Esophagus squamous epithelium (tissue), 4 donors: ENCODE data around the gene FHOD3.

Experiments
- POLR2A ChIP-seq, 4 donors: fragments of 450-650 bp; IDR thresholded peaks; one replicate each; pipeline ENCODE4 v1.6.1; 2017; ENCODE audit warnings: antibody characterized with exemption in 4 of 4, mild to moderate bottlenecking in 4 of 4, moderate library complexity in 3 of 4
- TF ChIP-seq, protein P1 (sequence below), 6 experiments: fragments of 450-650 bp in 4 of 6; fragments of 200-600 bp in 2 of 6; sonication (generic) in 2 of 6; IDR thresholded peaks; one replicate each; pipeline ENCODE4 v1.5.1; 2016 to 2019; ENCODE audit warnings: antibody characterized with exemption in 6 of 6, mild to moderate bottlenecking in 4 of 6, moderate library complexity in 4 of 6

DNA sequence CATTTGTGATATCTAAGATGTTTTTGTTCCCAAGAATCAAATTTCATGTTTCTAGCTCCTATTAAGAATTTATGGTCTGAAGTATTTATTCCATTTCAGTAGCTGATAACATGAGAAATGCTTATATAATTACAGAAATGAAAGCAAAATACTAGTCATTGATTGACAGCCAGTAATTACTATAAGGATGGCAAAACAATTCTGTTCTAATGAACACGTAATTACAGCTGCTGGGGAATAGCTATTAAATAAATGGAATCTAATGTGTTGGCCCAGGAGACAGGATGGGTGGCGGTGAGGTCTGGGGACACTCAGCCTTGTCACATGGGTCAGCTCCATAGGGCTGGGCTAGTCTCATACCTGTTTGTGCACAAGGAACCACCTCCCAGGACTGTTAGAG, 263.5 kb downstream of the FHOD3 start:
- TF ChIP-seq POLR2A (IDR thresholded peaks at IDR 0.05), result no peak
- TF ChIP-seq, protein P1, sequence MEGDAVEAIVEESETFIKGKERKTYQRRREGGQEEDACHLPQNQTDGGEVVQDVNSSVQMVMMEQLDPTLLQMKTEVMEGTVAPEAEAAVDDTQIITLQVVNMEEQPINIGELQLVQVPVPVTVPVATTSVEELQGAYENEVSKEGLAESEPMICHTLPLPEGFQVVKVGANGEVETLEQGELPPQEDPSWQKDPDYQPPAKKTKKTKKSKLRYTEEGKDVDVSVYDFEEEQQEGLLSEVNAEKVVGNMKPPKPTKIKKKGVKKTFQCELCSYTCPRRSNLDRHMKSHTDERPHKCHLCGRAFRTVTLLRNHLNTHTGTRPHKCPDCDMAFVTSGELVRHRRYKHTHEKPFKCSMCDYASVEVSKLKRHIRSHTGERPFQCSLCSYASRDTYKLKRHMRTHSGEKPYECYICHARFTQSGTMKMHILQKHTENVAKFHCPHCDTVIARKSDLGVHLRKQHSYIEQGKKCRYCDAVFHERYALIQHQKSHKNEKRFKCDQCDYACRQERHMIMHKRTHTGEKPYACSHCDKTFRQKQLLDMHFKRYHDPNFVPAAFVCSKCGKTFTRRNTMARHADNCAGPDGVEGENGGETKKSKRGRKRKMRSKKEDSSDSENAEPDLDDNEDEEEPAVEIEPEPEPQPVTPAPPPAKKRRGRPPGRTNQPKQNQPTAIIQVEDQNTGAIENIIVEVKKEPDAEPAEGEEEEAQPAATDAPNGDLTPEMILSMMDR (IDR thresholded peaks at IDR 0.05), result no peak
